Transverse colon (tissue), 4 donors: ENCODE data around the gene KANK2. TPM values are rescaled to one million over a fixed set of nuclear protein-coding genes. Genes with fewer than 3 reads are reported as not detected.
"Not testable (repeated sequence)": the region's sequence is repeated elsewhere in the genome, so short reads cannot be mapped to it uniquely, and the experiment has no call there.

ENCODE experiments used
- DNase-seq: peaks from one replicate; pipeline ENCODE4 v3.0.0-alpha.2; 2019
- H3K27ac ChIP-seq, 4 donors: fragments of 200-600 bp; sonication (generic); 2 replicates each; pipeline ENCODE4 v1.5.1; 2016 to 2018; ENCODE audit warnings: inconsistent platforms in 4 of 4
- H3K27me3 ChIP-seq: fragments of 200-600 bp; sonication (generic); 2 replicates; pipeline ENCODE4 v1.5.1; 2017; ENCODE audit warnings: inconsistent platforms
- H3K36me3 ChIP-seq, 4 donors: fragments of 200-600 bp; sonication (generic); 2 replicates each; pipeline ENCODE4 v1.5.1; 2017 to 2019; ENCODE audit warnings: inconsistent platforms in 4 of 4
- H3K4me1 ChIP-seq, 4 donors: fragments of 200-600 bp; sonication (generic); 2 replicates each; pipeline ENCODE4 v1.5.1; 2017 to 2020; ENCODE audit warnings: inconsistent platforms in 4 of 4
- H3K4me3 ChIP-seq, 4 donors: fragments of 200-600 bp; sonication (generic); 1 replicate in 1 of 4; 2 replicates in 3 of 4; pipeline versions ENCODE4 v1.5.1 to v1.6.1; 2017 to 2019; ENCODE audit warnings: inconsistent platforms in 4 of 4
- H3K9me3 ChIP-seq, 2 donors: fragments of 200-600 bp; sonication (generic); 2 replicates each; pipeline ENCODE4 v1.5.1; 2017 to 2019; ENCODE audit warnings: inconsistent platforms in 2 of 2
- EP300 ChIP-seq: sonication (generic); formaldehyde crosslinking; IDR thresholded peaks from one replicate; pipeline ENCODE4 v1.6.1; 2017; ENCODE audit warnings: antibody characterized with exemption, low read depth
- POLR2A ChIP-seq: fragments of 450-650 bp; IDR thresholded peaks from one replicate; pipeline ENCODE4 v1.6.1; 2016; ENCODE audit warnings: antibody characterized with exemption, mild to moderate bottlenecking, moderate library complexity
- POLR2AphosphoS5 ChIP-seq, 3 donors: sonication (generic); formaldehyde crosslinking; IDR thresholded peaks; one replicate each; pipeline ENCODE4 v1.6.1; 2016; ENCODE audit warnings: antibody characterized with exemption in 3 of 3
- WGBS, 2 donors: methylation state at CpG; one replicate each; pipeline ENCODE4 v1.1.5; 2018; ENCODE audit warnings: low coverage in 1 of 2; 5-methylcytosine and 5-hydroxymethylcytosine counted together
- in situ Hi-C, 4 donors: fragments of 200-750 bp; cut with MboI; loops; one replicate each; pipeline versions ENCODE4 v1.15.0 to v1.15.1; 2017; ENCODE audit warnings: low sequenced_read_pairs in 3 of 4, low pct_ligation_motif_present in 1 of 4, low pct_unique_long_range_greater_than_20kb in 1 of 4
- intact Hi-C: fragments of 100-400 bp; cut with DNase I; formaldehyde crosslinking; loops from one replicate; pipeline ENCODE4 v1.15.1; 2023; ENCODE audit warnings: low total_unique reads
- total RNA-seq, 4 donors: library from RNA; depleted of rRNA; stranded (reverse); fragments of >200 nt; gene quantifications; one replicate each; pipeline ENCODE4 v1.1.0, GENCODE V29; 2016
- TF ChIP-seq, protein P1 (sequence below), 5 experiments: fragments of 200-600 bp in 3 of 5; fragments of 450-650 bp in 2 of 5; sonication (generic) in 3 of 5; IDR thresholded peaks; 1 replicate in 2 of 5; 2 replicates in 3 of 5; pipeline ENCODE4 v1.5.1; 2016 to 2017; ENCODE audit warnings: antibody characterized with exemption in 5 of 5, inconsistent platforms in 3 of 5, mild to moderate bottlenecking in 2 of 5, moderate library complexity in 1 of 5

KANK2 gene
- total RNA-seq, 4 donors from 2014 or later, result 145 to 339 (median 243) TPM

DNA sequence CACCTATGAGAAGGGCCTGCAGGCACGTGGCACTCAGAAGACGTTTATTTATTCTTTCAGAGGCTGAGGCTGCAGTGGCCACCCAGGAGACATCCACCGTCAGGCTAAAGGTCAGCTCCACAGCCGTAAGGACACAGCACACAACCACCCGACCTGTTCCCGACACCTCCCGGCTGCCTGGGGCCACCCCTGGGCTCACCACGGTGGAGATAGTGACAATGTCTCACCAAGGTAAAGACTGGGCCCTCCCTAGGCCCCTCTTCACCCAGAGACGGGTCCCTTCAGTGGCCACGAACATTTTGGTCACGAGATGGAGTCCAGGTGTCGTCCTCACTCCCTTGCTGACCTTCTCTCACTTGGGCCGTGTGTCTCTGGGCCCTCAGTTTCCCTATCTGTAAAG is 74.2 kb downstream of the KANK2 start:
- H3K9me3 ChIP-seq, result no peaks in the 10 kb centered on the region
- H3K36me3 ChIP-seq, result peaks cover 0 to 52% (median 22%) of the 10 kb centered on the region in 4 donors
- no peak overlapping the region for H3K4me3 ChIP-seq
- 60 to 86% methylated on average over 1 to 13 of the region's 13 CpGs for WGBS, 2 donors
- DNase-seq, result no peak
- in situ Hi-C loops, result loop anchor here in 2 of 4 donors (10.0 kb wide), 2 partner anchors 88 to 188 kb away; no protein-coding TSS in a partner anchor
- no peaks in the 10 kb centered on the region for H3K27me3 ChIP-seq
- intact Hi-C loops, result no loop called here
- H3K27ac ChIP-seq, result no peak overlapping the region
- H3K4me1 ChIP-seq, result no peaks in the 10 kb centered on the region
- TF ChIP-seq POLR2A (no peak), POLR2AphosphoS5 (IDR thresholded peaks at IDR 0.05) (no peak), EP300 (no peak)
- TF ChIP-seq, protein P1, sequence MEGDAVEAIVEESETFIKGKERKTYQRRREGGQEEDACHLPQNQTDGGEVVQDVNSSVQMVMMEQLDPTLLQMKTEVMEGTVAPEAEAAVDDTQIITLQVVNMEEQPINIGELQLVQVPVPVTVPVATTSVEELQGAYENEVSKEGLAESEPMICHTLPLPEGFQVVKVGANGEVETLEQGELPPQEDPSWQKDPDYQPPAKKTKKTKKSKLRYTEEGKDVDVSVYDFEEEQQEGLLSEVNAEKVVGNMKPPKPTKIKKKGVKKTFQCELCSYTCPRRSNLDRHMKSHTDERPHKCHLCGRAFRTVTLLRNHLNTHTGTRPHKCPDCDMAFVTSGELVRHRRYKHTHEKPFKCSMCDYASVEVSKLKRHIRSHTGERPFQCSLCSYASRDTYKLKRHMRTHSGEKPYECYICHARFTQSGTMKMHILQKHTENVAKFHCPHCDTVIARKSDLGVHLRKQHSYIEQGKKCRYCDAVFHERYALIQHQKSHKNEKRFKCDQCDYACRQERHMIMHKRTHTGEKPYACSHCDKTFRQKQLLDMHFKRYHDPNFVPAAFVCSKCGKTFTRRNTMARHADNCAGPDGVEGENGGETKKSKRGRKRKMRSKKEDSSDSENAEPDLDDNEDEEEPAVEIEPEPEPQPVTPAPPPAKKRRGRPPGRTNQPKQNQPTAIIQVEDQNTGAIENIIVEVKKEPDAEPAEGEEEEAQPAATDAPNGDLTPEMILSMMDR (IDR thresholded peaks at IDR 0.05), result no peak

DNA sequence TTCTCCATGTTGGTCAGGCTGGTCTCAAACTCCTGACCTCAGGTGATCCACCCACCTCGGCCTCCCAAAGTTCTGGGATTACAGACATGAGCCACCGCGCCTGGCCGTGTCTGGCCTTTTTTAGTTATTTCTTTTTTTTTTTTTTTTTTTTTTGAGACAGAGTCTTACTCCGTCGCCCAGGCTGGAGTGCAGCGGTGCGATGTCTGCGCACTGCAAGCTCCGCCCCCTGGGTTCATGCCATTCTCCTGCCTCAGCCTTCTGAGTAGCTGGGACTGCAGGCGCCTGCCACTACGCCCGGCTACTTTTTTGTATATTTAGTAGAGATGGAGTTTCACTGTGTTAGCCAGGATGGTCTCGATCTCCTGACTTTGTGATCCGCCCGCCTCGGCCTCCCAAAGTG is 75.4 kb downstream of the KANK2 start:
- 95 to 100% methylated on average over 1 to 17 of the region's 17 CpGs for WGBS, 2 donors
- DNase-seq, H3K4me3 ChIP-seq, H3K27me3 ChIP-seq, H3K4me1 ChIP-seq, H3K9me3 ChIP-seq, intact Hi-C loops, H3K27ac ChIP-seq: not testable (repeated sequence)
- in situ Hi-C loops, result loop anchor here in 2 of 4 donors (10.0 kb wide), 2 partner anchors 87 to 187 kb away; no protein-coding TSS in a partner anchor
- H3K36me3 ChIP-seq, result peaks cover 0 to 53% (median 23%) of the 10 kb centered on the region in 4 donors

DNA sequence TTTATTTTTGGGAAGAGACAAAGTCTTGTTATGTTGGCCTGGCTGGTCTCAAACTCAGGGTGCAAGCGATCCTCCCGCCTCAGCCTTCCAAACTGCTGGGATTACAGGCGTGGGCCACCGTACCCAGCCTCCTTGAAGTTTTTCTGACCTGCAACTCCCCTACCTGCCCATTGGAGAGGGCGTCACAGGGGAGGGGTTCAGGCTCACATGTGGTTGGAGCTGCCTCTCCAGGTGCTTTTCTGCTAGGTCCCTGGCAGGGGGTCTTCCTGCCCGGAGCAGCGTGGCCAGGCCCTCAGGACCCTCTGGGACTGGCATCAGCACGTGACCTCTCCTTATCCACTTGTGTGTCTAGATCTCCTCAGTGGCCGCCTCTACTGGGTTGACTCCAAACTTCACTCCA is 80.8 kb downstream of the KANK2 start:
- WGBS, 2 donors, result 95 to 100% methylated on average over 1 to 9 of the region's 9 CpGs
- Histone ChIP-seq H3K27me3 (no peaks in the 10 kb centered on the region), H3K4me3 (no peak overlapping the region), H3K27ac (no peak overlapping the region), H3K4me1 (no peaks in the 10 kb centered on the region), H3K9me3 (no peaks in the 10 kb centered on the region), H3K36me3 (peaks cover 0 to 80% (median 36%) of the 10 kb centered on the region in 4 donors)
- DNase-seq, result no peak
- no peak for TF ChIP-seq EP300
- TF ChIP-seq POLR2AphosphoS5 (IDR thresholded peaks at IDR 0.05), result no peak
- TF ChIP-seq, protein P1 (IDR thresholded peaks at IDR 0.05), result no peak
- TF ChIP-seq POLR2A, result no peak
- intact Hi-C loops, result loop anchor here (10.0 kb wide), 1 partner anchor 328 kb away; no protein-coding TSS in a partner anchor
- in situ Hi-C loops, result loop anchor here in 1 of 4 donors (10.0 kb wide), 1 partner anchor 82 kb away; no protein-coding TSS in a partner anchor

DNA sequence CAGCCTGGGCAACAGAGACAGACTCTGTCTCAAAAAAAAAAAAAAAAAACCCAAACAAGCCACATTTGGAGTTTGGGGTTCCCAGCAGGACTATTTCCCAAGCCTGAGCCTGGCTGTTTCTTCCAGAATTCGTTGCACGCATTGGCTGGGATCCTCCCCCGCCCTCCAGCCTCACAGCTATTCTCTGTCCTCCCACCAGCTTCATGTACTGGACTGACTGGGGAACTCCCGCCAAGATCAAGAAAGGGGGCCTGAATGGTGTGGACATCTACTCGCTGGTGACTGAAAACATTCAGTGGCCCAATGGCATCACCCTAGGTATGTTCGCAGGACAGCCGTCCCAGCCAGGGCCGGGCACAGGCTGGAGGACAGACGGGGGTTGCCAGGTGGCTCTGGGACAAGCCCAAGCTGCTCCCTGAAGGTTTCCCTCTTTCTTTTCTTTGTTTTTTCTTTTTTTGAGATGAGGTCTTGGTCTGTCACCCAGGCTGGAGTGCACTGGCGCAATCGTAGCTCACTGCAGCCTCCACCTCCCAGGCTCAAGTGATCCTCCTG is 81.4 kb downstream of the KANK2 start:
- Histone ChIP-seq H3K27ac (no peak overlapping the region), H3K36me3 (peaks cover 0 to 80% (median 39%) of the 10 kb centered on the region in 4 donors), H3K4me3 (no peak overlapping the region), H3K27me3 (no peaks in the 10 kb centered on the region), H3K4me1 (no peaks in the 10 kb centered on the region), H3K9me3 (no peaks in the 10 kb centered on the region)
- TF ChIP-seq POLR2AphosphoS5 (IDR thresholded peaks at IDR 0.05) (no peak), EP300 (no peak), POLR2A (no peak)
- TF ChIP-seq, protein P1 (IDR thresholded peaks at IDR 0.05), result no peak
- intact Hi-C loops (loop anchor here (10.0 kb wide), 1 partner anchor 329 kb away; no protein-coding TSS in a partner anchor), in situ Hi-C loops (loop anchor here in 1 of 4 donors (10.0 kb wide), 1 partner anchor 81 kb away; no protein-coding TSS in a partner anchor)
- 95% methylated on average over 11 of the region's 11 CpGs; no CpG with 5 or more reads in 1 of the 2 donors for WGBS, 2 donors
- no peak for DNase-seq
